Coronary artery (tissue), 2 donors: ENCODE results near the gene UBTF.

Source experiments
- DNase-seq: peaks from one replicate; pipeline ENCODE4 v3.0.0-alpha.2; 2017; ENCODE audit warnings: low spot score
- H3K27ac ChIP-seq, 2 donors: fragments of 200-600 bp; sonication (generic); one replicate each; pipeline ENCODE4 v1.5.1; 2016 to 2019
- H3K4me3 ChIP-seq: fragments of 200-600 bp; sonication (generic); 2 replicates; pipeline ENCODE4 v1.5.1; 2016; ENCODE audit warnings: mild to moderate bottlenecking, moderate library complexity
- CTCF ChIP-seq: fragments of 200-600 bp; sonication (generic); IDR thresholded peaks from one replicate; pipeline ENCODE4 v1.5.1; 2019; ENCODE audit warnings: antibody characterized with exemption

UBTF gene

GRCh38 chr17:44213403-44214229 lies 5.9 kb downstream of the UBTF start:
- Histone ChIP-seq H3K4me3 (no peak overlapping the region), H3K27ac (no peak overlapping the region)
- no peak for DNase-seq
- TF ChIP-seq CTCF: no peak

- TF ChIP-seq CTCF: no peak
- Histone ChIP-seq H3K27ac (no peak overlapping the region), H3K4me3 (no peak overlapping the region)
- no peak for DNase-seq
These were observed 6.7 kb downstream of the UBTF start for GRCh38 chr17:44212507-44213402.

DNA sequence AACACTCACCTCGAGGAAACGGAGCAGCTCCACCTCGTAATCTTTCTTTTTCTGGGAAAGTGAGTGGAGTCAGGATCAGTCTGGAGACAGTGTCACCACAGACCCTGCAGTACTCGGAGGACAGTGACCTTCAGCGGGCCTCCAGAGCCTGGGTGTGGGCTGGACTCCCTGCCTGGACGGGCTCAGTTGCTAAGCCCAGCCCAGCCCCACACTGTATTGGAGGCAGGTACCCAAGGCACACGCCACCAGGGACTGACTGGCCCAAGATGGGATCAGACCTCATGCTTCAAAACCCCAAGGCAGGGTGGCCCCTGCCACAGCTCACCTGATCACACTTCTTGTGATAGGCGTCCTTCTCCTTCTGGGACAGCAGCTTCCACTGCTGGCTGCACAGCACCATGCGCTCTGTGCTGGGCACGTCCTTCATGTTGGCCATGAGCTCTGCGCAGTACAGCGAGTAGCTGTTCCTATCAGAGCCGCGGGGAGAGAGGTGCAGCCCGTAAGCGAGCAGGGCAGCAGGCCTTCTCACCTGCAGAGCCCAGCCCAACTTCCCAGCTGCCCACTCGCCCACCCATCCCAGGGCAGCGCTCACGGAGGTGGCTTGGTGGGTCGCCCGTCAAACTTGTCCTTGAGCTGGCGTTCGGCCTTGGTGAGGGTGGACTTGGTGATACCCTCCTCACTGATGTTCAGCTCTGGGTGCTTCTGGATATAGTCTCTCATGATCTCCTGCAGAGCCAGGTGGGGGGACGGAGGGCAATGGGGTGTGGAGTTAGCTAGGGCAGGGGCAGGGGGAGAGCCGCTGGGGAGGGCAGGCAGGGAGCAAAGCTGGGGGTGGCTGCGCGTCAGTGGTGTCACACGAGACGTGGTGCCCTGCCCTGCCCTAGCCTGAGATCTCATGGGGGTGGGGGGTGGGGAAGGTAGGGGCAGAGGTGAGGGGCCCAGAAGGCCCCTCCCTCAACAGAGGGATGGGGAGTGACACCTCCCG lies 7.9 kb downstream of the UBTF start:
- no peak for TF ChIP-seq CTCF
- no peak for DNase-seq
- Histone ChIP-seq H3K27ac (no peak overlapping the region), H3K4me3 (no peak overlapping the region)

DNA sequence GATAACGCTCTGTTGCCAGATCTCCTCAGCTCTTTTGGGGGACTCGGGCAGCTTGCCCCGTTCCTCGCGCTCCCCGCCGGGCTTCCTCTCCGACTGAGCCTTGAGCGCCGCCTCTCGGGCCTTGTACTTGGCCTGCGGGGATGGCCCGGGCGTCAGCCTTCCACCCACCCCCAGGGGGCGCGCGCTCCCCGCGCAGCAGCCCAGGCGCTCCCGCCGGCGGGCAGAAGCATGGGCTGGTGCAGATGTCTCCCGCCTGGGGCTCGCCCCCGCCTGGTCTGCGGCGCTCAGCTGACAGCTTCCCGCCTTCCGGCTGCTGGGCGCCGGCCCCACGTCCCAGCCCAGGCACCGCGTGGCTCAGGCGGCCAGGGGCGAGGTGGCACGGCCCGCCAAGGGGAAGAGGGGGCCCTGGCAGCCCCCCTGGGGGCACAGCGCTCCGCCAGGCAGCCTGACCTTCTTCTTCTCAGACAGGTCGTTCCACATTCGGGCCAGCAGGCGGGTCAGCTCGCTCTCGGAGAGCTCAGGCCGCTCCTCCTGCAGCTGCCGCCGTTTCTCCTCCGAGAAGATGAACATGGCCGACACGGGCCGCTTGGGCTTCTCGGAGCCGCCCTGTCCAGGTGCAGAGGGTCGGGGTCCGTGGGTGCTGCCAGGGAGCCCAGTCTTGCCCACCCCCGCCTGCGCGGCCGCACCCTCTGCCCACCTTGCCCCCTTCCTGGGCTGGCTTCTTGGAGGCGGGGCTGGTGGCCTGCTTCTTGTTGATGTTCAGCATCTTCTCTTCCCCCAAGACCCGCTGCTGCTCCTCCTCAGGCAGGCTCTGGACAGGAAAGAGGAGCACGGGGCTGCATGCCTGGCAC lies 8.9 kb downstream of the UBTF start:
- peak; percentile 98 for TF ChIP-seq CTCF
- peak overlapping the region in 1 of 2 donors; percentile 58 for H3K27ac ChIP-seq
- peak overlapping the region; percentile 46 for H3K4me3 ChIP-seq
- peak; percentile 89 for DNase-seq

GRCh38 chr17:44209786-44210341 lies 9.6 kb downstream of the UBTF start:
- Histone ChIP-seq H3K27ac (peak overlapping the region in 1 of 2 donors; percentile 58), H3K4me3 (no peak overlapping the region)
- DNase-seq: no peak
- TF ChIP-seq CTCF: no peak
